Measurements from ENCODE around the gene EPS8.

Gene EPS8

DNA sequence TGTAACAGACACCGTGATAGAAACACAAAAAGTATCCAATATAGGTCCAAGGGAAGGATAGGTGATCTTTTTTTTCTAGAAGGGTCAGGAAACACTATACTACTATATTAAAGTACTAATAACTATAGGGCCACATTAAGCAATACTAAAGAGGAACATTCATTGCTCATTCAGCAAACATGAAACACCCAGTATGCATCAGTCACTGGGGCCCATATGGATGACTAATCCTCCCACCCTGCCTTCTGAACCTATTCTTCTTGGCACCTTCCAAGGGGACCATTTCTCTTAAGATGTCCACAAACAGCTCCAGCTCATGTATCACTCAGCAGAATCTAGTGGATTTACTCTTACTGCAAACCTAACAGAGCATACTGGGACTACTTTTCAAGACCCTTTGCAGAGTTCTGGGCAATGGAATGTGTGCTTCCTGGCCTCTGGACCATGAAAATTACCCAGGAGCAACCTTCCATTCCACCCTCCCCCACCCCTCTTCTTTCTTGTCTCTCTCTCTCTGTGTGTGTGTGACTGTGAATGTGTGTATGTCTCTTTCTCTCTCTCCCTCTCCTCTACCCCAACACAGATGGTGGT lies 187.9 kb downstream of the EPS8 start:
- DNase-seq (ENCODE audit: low spot score): no peak

DNA sequence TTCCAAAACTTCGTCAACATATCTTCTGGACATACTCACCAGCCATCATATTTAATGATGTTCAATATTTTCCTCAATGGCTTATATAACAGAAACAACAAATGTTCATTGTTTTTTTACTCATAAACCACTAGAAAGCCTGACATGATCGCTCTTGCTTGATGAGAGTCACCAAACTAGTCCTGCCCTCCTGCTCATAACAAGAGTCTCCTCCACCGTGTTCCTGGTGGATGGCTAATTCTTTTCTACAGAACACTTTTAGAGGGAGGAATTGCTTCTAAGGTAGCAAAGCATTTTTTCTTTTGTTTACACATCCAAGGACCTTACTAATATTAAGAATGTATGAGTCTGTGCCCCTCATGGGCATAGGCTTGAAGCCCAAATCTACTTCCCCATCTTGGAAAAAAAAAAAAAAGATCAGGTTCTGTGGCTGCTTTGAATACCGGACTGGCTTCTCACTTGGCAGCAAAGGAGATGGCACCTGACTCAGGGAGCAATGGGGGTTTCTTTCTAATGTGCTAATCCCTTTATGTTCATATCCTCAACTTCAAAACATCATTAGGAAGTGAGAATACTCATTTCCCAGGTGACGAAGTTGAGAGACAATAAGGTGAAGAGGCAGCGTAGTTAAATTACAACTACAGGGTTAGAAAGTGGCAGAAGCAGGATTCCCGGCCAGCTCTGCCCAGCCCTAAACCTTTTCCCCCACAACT lies 188.8 kb downstream of the EPS8 start:
- DNase-seq (ENCODE audit: low spot score): no peak

DNA sequence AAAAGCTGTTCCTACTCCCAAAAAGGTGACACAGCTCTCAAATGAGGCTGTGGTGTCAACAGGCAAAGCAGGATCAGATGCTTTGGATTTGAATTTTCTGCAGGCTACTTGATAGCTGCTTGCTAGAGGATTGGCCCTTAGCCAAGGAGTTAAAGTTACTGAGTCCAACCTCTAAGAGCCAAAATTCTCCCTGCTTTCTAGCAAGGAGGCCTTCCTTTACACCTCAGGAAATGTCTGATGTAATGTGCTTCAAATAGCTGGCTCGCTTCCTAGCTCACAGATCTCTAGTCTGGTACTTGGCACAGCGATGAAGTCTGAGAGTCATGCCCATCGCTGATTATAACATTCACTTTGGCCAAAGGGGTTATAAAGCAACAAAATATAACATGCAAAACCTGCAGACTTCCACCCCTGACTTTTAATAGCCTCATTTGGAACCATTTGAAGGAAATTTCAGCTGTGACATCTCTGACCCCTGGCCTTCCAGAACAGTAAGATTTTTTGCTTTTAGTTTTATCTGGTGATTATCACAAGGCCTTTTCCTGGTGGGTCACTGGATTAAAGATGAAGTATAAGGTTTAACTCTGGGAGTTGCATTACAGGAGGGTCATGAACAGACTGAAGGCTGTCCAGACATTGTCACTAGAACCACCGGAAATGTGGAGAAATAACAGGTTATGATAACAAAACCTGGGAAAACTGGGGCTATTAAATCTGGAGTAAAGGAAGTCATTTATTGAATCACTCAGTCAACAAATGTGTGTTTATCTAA lies 189.7 kb downstream of the EPS8 start:
- DNase-seq (ENCODE audit: low spot score): no peak

DNA sequence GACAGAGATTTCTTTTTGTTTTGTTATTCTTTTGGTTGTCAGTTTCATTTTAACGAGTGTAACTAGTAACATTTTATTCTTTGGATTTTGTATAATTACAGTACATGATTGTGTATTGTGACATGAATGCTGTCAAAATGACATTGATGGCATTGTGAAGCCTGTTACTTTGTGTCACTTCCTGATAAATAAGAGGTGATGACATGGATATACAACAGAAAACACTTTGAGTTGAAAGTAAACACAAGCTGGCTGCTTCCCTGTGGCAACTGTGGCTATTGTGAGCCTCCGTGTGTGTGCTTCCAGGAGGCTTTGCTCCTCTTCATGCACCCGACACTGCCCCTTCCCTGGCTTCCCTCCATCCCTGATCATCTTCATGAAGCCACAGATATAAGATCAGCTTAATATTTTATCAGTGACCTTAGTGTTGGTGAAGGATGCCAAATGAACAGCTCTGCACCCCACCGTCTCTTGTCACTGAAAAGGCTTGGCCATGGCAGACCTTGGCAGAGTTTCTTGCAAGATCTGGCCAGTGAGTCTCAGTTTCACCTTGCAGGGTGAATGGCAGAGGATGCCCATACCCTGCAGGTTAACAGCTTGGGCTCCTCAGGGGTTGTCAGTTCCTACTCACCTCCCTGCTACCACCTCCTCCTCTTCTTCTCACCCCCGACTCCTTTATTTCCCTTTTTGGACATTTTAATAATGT lies 191.9 kb downstream of the EPS8 start:
- no peak for DNase-seq (ENCODE audit: low spot score)

DNA sequence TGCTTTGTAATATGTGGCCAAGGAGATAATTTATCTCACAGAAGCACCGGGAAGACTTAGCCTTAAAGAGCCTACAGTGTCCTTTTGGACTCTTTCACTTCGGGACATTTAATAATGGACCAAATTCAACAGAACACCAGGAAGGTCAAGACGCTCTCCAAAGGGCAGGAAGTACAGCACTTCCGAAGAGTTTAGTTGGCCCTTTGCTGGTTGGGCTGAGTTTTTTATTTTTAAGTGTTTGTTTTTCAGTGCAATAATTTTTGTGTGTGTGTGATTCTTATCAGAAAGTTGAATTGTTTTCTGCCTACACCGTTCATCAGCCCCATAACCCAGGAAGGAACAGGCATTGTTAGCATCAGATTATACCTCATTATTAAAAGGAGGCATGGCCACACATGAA lies 193.0 kb downstream of the EPS8 start:
- DNase-seq (ENCODE audit: low spot score): no peak

DNA sequence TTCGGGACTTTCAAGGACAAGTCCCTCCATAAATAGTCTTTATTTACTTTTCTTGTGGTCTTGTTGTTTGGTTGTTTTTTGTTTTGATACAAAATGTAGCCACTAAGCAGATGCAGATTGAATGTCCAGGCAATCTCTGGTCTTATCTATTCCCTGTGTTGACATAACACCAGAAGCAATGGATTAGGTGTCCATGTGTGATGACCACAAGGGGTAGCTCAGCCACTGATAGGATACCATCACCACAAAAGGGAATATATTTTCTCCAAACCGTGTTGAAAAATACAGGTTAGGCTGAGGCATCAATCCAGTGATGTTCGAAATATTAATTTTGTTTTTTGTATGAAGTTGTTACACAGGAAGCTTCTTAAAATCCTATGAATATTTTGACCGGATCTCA lies 196.3 kb downstream of the EPS8 start:
- no peak for DNase-seq (ENCODE audit: low spot score)

DNA sequence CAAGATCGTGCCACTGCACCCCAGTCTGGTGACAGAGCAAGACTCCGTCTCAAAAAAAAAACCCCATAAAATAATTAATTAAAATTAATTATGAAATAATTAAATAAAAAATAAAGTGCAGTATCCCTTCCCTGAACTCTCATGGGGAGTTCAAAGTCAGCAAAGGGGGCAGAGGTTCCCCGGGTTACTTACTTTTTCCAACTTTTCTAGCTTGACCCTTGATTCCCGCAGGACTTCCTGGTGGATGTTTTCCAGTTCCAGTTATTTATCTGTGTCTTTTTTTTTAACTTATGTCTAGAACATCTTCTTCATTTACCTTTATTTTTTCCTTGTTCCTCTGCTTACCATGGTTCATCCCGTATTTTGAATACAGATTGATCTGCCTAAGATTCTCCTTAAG lies 197.4 kb downstream of the EPS8 start:
- no peak for DNase-seq (ENCODE audit: low spot score)

DNA sequence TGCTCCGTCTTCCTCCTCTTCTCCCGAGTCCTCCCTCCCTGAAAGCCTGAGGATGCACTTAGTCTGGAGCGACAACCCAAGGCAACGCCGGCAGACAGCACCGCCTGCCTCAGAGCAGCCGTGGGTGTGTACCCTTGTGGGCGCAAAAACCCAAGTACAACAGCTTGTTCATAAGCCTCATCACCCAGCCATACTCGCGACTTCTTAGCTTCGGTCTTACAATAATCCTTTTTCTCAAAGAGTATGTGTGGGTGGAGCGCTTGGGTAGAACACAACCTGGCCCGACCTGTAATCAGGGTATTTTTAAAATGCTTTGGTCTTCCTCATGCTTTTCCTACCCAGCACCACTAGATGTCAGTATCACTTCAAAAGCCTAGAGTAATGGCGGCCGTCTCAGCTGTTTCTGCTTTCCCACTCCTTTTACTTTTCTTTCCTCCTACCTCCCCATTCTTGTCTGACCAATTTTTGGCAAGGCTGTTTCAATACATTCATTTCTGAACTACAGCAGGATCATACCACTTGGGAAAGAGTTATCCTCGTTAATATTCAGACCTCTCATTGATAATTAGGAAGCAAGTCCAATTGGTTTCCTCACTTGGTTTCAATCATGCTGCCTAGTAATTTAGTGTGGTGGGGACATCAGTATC lies 198.9 kb downstream of the EPS8 start:
- peak; percentile 75 for DNase-seq (ENCODE audit: low spot score)

DNA sequence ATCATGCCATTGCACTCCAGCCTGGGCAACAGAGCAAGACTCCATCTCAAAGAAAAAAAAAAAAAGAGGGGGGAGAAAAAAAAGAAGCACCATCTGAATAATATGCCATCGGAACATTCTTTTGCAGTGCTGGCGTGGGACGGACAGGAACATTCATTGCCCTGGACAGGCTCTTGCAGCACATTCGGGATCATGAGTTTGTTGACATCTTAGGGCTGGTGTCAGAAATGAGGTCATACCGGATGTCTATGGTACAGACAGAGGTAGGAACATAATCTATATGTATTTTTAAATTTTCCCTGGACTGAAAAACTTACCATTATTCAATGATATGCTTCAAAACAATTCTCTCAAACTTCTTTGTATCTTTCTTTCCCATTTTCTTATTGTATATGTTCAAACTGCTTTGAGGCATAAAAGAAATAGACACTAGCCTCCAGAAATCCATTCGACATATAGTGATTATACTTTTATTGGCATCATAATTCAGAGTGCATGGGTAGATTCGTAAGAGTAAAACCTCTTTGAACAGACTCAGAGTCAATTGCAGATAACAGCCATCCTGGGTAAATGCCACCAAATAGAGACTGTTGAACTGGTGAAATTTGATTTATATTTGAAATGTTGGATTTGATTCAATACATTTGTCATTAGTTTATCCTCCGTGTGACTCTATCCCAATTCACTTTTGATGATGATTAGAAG lies 199.7 kb downstream of the EPS8 start:
- no peak for DNase-seq (ENCODE audit: low spot score)

DNA sequence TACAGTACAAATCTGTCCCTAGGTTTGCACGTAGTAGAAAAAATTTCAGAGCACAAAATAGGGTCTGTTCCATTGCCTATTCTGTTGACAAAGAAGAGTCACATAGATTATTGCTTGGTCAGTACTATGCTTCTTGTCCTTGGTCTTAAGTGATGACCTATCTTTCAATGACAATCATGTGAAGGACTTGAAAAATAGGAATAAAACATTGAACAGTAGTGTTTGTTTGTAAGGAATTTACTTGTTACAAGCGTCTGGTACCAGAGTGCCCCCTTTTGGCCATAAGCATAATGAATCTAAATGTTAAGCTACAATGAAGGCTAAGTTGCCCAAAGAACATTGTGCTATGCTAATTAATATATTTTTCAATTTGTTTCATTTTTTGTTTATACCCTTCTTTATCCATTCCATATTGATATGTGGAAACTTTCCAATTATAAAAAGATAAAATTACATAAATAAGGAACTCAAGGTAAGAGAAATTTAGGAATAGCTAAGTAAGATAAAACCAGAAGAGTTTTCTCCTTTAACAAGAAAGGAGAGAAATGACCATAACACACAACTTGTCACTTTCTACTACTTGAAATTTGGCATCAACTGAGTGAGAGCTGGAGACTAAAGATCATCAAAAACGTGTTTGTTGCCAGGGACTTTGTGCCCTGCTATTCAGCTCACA lies 204.7 kb downstream of the EPS8 start:
- peak; percentile 67 for DNase-seq (ENCODE audit: low spot score)

DNA sequence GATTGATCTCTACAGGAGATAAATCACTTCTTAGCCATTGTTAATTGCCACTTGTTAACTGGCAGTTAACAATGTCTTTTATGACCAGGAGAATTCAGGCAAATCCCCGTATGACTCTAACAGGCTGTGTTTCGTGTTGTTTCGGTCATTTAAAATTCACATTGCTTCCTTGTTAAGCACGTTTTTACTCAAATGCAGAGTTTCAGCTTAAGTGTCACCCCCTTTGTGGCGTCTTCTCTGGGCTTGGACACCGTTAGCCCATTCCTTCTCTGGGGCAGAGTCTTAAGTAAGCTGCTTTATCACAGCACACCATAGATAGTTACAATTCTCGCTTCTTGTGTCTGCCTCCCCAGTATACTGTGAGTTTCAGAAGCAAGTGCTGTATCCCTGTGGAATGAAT lies 205.4 kb downstream of the EPS8 start:
- DNase-seq (ENCODE audit: low spot score): no peak

DNA sequence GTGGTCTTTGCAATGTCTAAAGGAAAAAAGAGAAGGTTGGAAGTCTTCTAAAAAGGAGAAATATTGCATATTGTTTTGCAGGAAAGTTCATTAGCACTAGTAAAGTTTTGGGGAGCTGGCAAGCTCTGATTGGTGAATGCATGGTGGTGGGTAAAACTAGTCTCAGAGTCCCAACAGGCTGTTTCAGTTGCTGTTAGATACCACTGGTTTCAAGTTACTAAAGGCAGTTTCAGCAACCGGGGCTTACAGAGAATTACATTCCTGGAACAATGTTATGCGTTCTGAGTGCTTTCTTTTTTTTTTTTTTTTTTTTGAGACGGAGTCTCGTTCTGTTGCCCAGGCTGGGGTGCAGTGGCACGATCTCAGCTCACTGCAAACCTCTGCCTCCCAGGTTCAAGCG lies 208.2 kb downstream of the EPS8 start:
- DNase-seq (ENCODE audit: low spot score): no peak

DNA sequence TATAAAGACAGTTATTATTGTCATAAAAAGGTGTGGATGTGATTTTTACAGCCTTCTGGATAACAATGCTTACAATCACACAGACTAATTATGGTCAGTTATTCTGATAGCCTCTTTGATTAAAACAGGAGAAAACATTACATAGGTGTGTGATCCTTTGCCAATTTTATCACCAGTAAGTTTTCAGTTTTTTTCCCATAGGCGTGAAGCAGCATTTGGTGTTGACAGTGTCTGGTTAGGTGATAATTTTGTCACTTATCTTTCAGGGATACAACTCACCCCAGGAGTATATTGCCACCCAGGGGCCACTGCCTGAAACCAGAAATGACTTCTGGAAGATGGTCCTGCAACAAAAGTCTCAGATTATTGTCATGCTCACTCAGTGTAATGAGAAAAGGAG lies 208.8 kb downstream of the EPS8 start:
- peak; percentile 42 for DNase-seq (ENCODE audit: low spot score)

DNA sequence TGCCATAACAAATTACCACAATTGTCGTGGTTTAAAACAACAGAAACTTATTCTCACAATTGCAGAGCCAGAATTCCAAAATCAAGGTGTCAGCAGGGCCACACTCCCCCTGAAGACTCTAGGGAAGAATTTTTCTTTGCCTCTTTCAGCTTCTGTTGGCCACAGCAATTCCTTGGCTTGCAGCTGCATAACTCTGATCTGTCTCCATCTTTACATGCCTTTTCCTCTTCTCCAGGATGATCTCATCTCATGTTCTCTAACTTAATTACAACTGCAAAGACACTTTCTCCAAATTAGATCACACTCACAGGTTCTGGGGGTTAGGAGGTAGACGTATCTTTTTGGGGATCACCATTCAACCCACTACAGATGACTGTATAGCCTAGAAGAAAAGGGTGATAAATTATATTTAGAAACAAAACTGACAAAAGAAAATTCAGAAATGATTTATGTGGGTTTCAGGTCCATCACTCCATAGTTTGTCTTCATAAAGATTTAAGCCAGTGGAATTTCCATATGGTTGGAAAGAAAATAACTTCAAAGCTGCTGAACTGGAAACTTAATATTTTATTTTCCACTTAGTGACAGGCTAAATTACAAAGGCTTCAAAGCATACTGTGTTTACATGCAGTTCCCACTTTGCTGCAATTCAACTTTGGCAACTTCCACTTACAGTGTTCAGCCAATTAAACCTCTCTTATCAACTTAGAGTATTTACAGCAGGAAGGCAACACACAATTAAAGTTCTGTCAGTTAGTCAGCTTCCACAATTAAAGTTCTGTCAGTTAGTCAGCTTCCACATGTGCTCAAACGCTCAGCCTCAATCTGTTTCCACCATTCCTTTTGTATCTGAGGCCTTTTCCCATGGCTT lies 213.3 kb downstream of the EPS8 start:
- DNase-seq (ENCODE audit: low spot score): no peak

DNA sequence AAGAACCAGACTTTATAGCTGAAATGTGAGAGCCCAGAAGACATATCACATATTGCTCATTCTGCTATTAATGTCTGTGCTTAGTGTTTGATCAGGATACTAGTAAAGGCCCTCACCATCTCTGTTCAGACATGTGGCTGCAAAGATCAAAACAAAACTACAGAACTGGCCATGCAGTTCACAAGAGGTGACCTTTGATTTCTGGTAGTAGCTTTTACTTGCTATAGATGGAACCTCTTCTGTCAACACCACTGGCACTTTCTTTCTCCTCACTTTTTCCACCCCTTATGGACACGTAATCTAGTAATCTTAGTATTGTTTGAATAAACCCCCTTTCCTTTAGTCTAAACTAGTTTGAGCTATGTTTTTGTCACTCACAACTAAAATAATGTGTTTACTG lies 214.8 kb downstream of the EPS8 start:
- no peak for DNase-seq (ENCODE audit: low spot score)
